Measurements from ENCODE around the gene SUCLG2.

SUCLG2 gene

GRCh38 chr3:67674055-67674454, 19.6 kb upstream of the SUCLG2 start:
- no peak overlapping the region for H3K4me3 ChIP-seq (ENCODE audit: control insufficient read depth, low read depth, low read length)
- DNase-seq (ENCODE audit: low read depth) = no peak
- TF ChIP-seq, protein P1, sequence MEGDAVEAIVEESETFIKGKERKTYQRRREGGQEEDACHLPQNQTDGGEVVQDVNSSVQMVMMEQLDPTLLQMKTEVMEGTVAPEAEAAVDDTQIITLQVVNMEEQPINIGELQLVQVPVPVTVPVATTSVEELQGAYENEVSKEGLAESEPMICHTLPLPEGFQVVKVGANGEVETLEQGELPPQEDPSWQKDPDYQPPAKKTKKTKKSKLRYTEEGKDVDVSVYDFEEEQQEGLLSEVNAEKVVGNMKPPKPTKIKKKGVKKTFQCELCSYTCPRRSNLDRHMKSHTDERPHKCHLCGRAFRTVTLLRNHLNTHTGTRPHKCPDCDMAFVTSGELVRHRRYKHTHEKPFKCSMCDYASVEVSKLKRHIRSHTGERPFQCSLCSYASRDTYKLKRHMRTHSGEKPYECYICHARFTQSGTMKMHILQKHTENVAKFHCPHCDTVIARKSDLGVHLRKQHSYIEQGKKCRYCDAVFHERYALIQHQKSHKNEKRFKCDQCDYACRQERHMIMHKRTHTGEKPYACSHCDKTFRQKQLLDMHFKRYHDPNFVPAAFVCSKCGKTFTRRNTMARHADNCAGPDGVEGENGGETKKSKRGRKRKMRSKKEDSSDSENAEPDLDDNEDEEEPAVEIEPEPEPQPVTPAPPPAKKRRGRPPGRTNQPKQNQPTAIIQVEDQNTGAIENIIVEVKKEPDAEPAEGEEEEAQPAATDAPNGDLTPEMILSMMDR (IDR thresholded peaks at IDR 0.05; ENCODE audit: control insufficient read depth, insufficient read depth, low read depth, low read length, missing control alignments) = no peak

- DNase-seq (ENCODE audit: low read depth) = no peak
- H3K4me3 ChIP-seq (ENCODE audit: control insufficient read depth, low read depth, low read length) = no peak overlapping the region
- TF ChIP-seq, protein P1 (IDR thresholded peaks at IDR 0.05; ENCODE audit: control insufficient read depth, insufficient read depth, low read depth, low read length, missing control alignments) = no peak
Measured at GRCh38 chr3:67662733-67663132, 8.3 kb upstream of the SUCLG2 start.

DNA sequence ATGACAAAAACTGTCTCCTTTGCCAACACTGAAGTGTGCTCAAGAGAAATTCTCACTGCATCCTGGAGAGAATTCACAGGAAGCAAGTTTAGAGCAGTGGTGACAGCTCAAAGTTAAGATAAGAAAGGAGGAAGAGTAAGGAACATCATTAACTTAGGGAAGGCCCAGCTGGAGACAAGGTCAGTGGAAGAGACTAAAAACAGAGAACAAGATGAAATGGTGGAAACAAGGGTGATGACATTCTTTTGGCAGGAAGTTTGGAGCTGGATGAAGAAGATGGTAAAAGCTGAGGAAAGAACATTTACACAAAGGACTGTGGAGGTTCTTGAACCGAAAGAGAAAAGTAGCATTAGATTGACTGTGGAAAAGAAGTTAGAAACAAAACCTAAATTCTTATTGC, 6.7 kb upstream of the SUCLG2 start:
- TF ChIP-seq, protein P1 (IDR thresholded peaks at IDR 0.05; ENCODE audit: control insufficient read depth, insufficient read depth, low read depth, low read length, missing control alignments) = no peak
- no peak for DNase-seq (ENCODE audit: low read depth)

DNA sequence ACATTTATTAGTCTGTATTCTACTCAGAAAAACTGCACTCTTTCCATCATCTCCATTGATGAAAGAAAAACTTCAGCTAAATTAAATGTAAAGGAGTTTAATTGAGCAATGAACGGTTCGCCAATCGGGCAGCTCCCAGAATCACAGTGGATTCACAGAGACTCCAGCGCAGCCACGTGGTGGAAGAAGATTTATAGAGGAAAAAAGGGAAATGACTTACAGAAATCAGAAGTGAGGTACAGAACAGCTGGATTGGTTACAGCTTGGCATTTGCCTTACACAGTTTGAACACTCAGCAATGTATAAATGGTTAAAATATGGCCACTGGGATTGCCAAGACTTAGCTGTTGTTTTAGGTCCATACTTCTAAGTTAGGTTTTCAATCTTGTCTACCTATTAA, 2.8 kb upstream of the SUCLG2 start:
- no peak for DNase-seq (ENCODE audit: low read depth)
- TF ChIP-seq, protein P1 (IDR thresholded peaks at IDR 0.05; ENCODE audit: control insufficient read depth, insufficient read depth, low read depth, low read length, missing control alignments) = no peak
- H3K4me3 ChIP-seq (ENCODE audit: control insufficient read depth, low read depth, low read length) = no peak overlapping the region

More for the DNA sequence above, 6.7 kb upstream of the SUCLG2 start:
- H3K4me3 ChIP-seq (ENCODE audit: control insufficient read depth, low read depth, low read length) = no peak overlapping the region

GRCh38 chr3:67656614-67657013, 2.2 kb upstream of the SUCLG2 start:
- H3K4me3 ChIP-seq (ENCODE audit: control insufficient read depth, low read depth, low read length) = no peak overlapping the region
- DNase-seq (ENCODE audit: low read depth) = no peak
- TF ChIP-seq, protein P1 (IDR thresholded peaks at IDR 0.05; ENCODE audit: control insufficient read depth, insufficient read depth, low read depth, low read length, missing control alignments) = no peak

DNA sequence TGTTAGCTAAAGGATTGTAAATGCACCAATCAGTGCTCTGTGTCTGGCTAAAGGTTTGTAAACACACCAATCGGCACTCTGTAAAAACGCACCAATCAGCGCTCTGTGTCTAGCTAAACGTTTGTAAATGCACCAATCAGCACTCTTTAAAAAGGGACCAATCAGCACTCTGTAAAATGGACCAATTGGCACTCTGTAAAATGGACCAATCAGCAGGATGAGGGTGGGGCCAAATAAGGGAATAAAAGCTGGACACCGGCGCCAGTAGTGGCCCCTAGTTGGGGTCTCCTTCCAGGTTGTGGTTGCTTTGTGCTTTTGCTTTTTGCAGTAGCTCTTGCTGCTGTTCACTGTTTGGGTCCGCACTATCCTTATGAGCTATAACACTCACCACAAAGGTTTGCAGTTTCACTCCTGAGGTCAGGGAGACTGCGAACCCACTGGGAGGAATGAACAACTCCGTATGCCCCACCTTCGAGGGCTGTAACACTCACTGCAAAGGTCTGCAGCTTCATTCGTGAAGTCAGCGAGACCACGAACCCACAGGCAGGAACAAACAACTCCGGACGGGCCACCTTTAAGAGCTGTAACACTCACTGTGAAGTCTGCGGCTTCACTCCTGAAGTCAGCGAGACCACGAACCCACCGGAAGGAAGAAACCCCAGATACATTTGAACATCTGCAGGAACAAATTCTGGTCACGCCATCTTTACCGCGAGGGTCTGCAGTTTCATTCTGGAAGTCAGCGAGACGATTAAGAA, 1.1 kb upstream of the SUCLG2 start:
- no peak overlapping the region; the same call in 1 of the 2 replicates for H3K4me3 ChIP-seq (ENCODE audit: control insufficient read depth, low read depth, low read length)
- DNase-seq (ENCODE audit: low read depth) = no peak
- TF ChIP-seq, protein P1 (IDR thresholded peaks at IDR 0.05; ENCODE audit: control insufficient read depth, insufficient read depth, low read depth, low read length, missing control alignments) = no peak
